K562 (cell line): ENCODE results near the gene TOR1AIP1. TPM values are rescaled to one million over a fixed set of nuclear protein-coding genes. Genes with fewer than 3 reads are reported as not detected.

Experiments
- ARID3B ChIP-seq: fragments of 250-450 bp; sonication (Bioruptor Pico); IDR thresholded peaks from 2 replicates; pipeline ENCODE4 v1.4.0; 2020; ENCODE audit warnings: borderline replicate concordance
- HDAC3 ChIP-seq: fragments of 450-650 bp; IDR thresholded peaks from 2 replicates; pipeline ENCODE4 v1.6.1; 2018; ENCODE audit warnings: borderline replicate concordance, mild to moderate bottlenecking, moderate library complexity; ENCODE audit not compliant: partially characterized antibody
- HDAC6 ChIP-seq: IDR thresholded peaks from 2 replicates; pipeline ENCODE4 v1.6.1; 2012; ENCODE audit warnings: low read depth, mild to moderate bottlenecking, control low read depth, inconsistent platforms, low read length, moderate library complexity
- KAT7 ChIP-seq: sonication (generic); formaldehyde crosslinking; IDR thresholded peaks from 2 replicates; pipeline ENCODE4 v1.8.0; 2022; ENCODE audit warnings: missing genetic modification reagents, mild to moderate bottlenecking, borderline replicate concordance
- KDM2B ChIP-seq: fragments of 250-450 bp; sonication (Bioruptor Pico); IDR thresholded peaks from 2 replicates; pipeline ENCODE4 v1.8.0; 2021; ENCODE audit warnings: mild to moderate bottlenecking, moderate library complexity
- MCM2 ChIP-seq: fragments of 450-650 bp; IDR thresholded peaks from 2 replicates; pipeline ENCODE4 v1.6.1; 2017; ENCODE audit warnings: low read depth, mild to moderate bottlenecking
- MYC ChIP-seq, 2 experiments: fragments of 250-450 bp in 1 of 2; sonication (Bioruptor Pico) in 1 of 2; IDR thresholded peaks; 2 replicates each; pipeline versions ENCODE4 v1.5.1 to v1.6.1; 2012 to 2021; ENCODE audit warnings: low read depth in 2 of 2, borderline replicate concordance in 1 of 2, improper control_type of control experiment in 1 of 2, low read length in 1 of 2, mild to moderate bottlenecking in 1 of 2, moderate library complexity in 1 of 2
- NFATC3 ChIP-seq: fragments of 450-650 bp; IDR thresholded peaks from 2 replicates; pipeline ENCODE4 v1.6.1; 2017; ENCODE audit warnings: mild to moderate bottlenecking
- NR3C1 ChIP-seq: sonication (generic); formaldehyde crosslinking; IDR thresholded peaks from 2 replicates; pipeline ENCODE4 v1.8.1; 2022; ENCODE audit warnings: missing genetic modification reagents
- PRMT5 ChIP-seq: sonication (generic); formaldehyde crosslinking; IDR thresholded peaks from 2 replicates; pipeline ENCODE4 v1.5.0; 2020; ENCODE audit warnings: missing genetic modification reagents
- SP2 ChIP-seq: IDR thresholded peaks from 2 replicates; pipeline ENCODE4 v1.6.1; 2011; ENCODE audit warnings: mild to moderate bottlenecking, low read depth, low read length, moderate library complexity; ENCODE audit not compliant: poor library complexity, severe bottlenecking; ENCODE audit errors: extremely low read depth
- TEAD4 ChIP-seq, 2 experiments: sonication (generic) in 1 of 2; formaldehyde crosslinking in 1 of 2; IDR thresholded peaks; 2 replicates each; pipeline versions ENCODE4 v1.6.1 to v1.8.0; 2012 to 2022; ENCODE audit warnings: borderline replicate concordance in 1 of 2, inconsistent platforms in 1 of 2, low read length in 1 of 2, mild to moderate bottlenecking in 1 of 2, missing genetic modification reagents in 1 of 2
- UBTF ChIP-seq, 2 experiments: IDR thresholded peaks; 2 replicates each; pipeline ENCODE4 v1.6.1; 2012; ENCODE audit warnings: improper control_type of control experiment in 2 of 2, low read depth in 2 of 2, low read length in 2 of 2, borderline replicate concordance in 1 of 2
- ZFP36 ChIP-seq: fragments of 150-350 bp; IDR thresholded peaks from 2 replicates; pipeline ENCODE4 v1.6.1; 2018; ENCODE audit warnings: low read length, low read depth; ENCODE audit not compliant: partially characterized antibody
- ZNF165 ChIP-seq: fragments of 250-450 bp; sonication (Bioruptor Pico); IDR thresholded peaks from 2 replicates; pipeline ENCODE4 v1.4.0; 2020; ENCODE audit warnings: borderline replicate concordance
- ZNF431 ChIP-seq: sonication (generic); formaldehyde crosslinking; IDR thresholded peaks from 2 replicates; pipeline ENCODE4 v1.8.0; 2022; ENCODE audit warnings: mild to moderate bottlenecking, missing genetic modification reagents
- polyA plus RNA-seq, 8 experiments: library from polyadenylated mRNA; depleted of rRNA in 4 of 8; stranded (reverse) in 5 of 8; unstranded in 3 of 8; fragments of >200 nt; fragmentation: Nextera tagmentation in 2 of 8; fragmentation: Illumina TruSeq in 1 of 8; extraction: Ambion mirVana in 2 of 8; extraction: Trizol in 1 of 8; gene quantifications; 2 replicates each; pipeline versions ENCODE4 v1.2.1 to v1.2.3, GENCODE V29; 2011 to 2014; ENCODE audit warnings: inconsistent platforms in 1 of 8, missing spikeins in 1 of 8
- total RNA-seq, 7 experiments: library from RNA; depleted of rRNA in 6 of 7; stranded (reverse); fragments of >200 nt in 6 of 7; fragmentation: Illumina TruSeq in 2 of 7; extraction: Trizol in 2 of 7; gene quantifications; 2 replicates each; pipeline versions ENCODE4 v1.2.1 to v1.2.3, GENCODE V29; 2011 to 2021; ENCODE audit warnings: low replicate concordance in 1 of 7

TOR1AIP1 gene
- total and polyA plus RNA-seq, 9 of the 15 experiments (the other 6 are each of a cell fraction or from before 2014, with no cell fraction given) = 18.1 to 46.9 (median 35.5) TPM

- peak; percentile 74 for TF ChIP-seq ZNF431 (CRISPR knock-in tag)
- TF ChIP-seq MYC (IDR thresholded peaks at IDR 0.05; ENCODE audit: low read depth, low read length) = peak; percentile 79
- TF ChIP-seq MYC (CRISPR knock-in tag; IDR thresholded peaks at IDR 0.05; ENCODE audit: borderline replicate concordance, low read depth) = peak; percentile 30; the same call in 1 of the 2 replicates
- no peak for TF ChIP-seq HDAC3
- TF ChIP-seq UBTF (IDR thresholded peaks at IDR 0.05; ENCODE audit: borderline replicate concordance in 1 of 2, low read depth in 2 of 2, low read length in 2 of 2) = peak; percentile 78 to 88; a peak in 3 of 4 replicates
- peak; percentile 99 for TF ChIP-seq KAT7 (CRISPR knock-in tag)
- no peak for TF ChIP-seq ZFP36
- peak; percentile 88; the same call in 1 of the 2 replicates for TF ChIP-seq NFATC3
- TF ChIP-seq HDAC6 = no peak
- TF ChIP-seq KDM2B (CRISPR knock-in tag) = no peak; the same call in 1 of the 2 replicates
- no peak; the same call in 1 of the 2 replicates for TF ChIP-seq NR3C1 (CRISPR knock-in tag)
- TF ChIP-seq ARID3B (CRISPR knock-in tag) = no peak
- TF ChIP-seq MCM2 = no peak
- peak; percentile 64; the same call in 1 of the 2 replicates for TF ChIP-seq TEAD4 (IDR thresholded peaks at IDR 0.05; ENCODE audit: low read length)
- no peak for TF ChIP-seq TEAD4 (CRISPR knock-in tag; IDR thresholded peaks at IDR 0.05; ENCODE audit: borderline replicate concordance)
- TF ChIP-seq ZNF165 (CRISPR knock-in tag) = peak; percentile 89
- no peak for TF ChIP-seq PRMT5 (CRISPR knock-in tag)
- no peak for TF ChIP-seq SP2
These were observed at the start of gene TOR1AIP1 (continued) for GRCh38 chr1:179882253-179883039.
